SK-N-MC (cell line): ENCODE results near the gene PRKAR2A.

Source experiments
- DNase-seq: peaks from one replicate; pipeline ENCODE4 v3.0.0-alpha.2; 2011; ENCODE audit warnings: low read depth, low spot score
- H3K27ac ChIP-seq: fragments of 200-600 bp; sonication (generic); 2 replicates; pipeline ENCODE4 v1.5.1; 2016; ENCODE audit warnings: mixed run types
- H3K36me3 ChIP-seq: fragments of 200-600 bp; sonication (generic); 2 replicates; pipeline ENCODE4 v1.6.1; 2017; ENCODE audit warnings: antibody characterized with exemption, low read length, mixed read lengths; ENCODE audit not compliant: insufficient read depth
- H3K4me3 ChIP-seq: fragments of 200-600 bp; sonication (generic); 2 replicates; pipeline ENCODE4 v1.5.1; 2016
- H3K9ac ChIP-seq: fragments of 200-600 bp; sonication (generic); 2 replicates; pipeline ENCODE4 v1.8.0; 2017; ENCODE audit warnings: mixed run types, mixed read lengths; ENCODE audit not compliant: insufficient read length
- H3K9me3 ChIP-seq: fragments of 200-600 bp; sonication (generic); 2 replicates; pipeline ENCODE4 v1.6.1; 2017; ENCODE audit warnings: low read depth, mild to moderate bottlenecking, antibody characterized with exemption, low read length, moderate library complexity, mixed read lengths
- EZH2 ChIP-seq: fragments of 200-600 bp; sonication (generic); IDR thresholded peaks from one replicate; pipeline ENCODE4 v1.6.1; 2017; ENCODE audit warnings: antibody characterized with exemption
- FOXP2 ChIP-seq: optimal IDR thresholded peaks from 2 replicates; pipeline ENCODE3; 2011; ENCODE audit warnings: mild to moderate bottlenecking, moderate library complexity; ENCODE audit not compliant: insufficient read depth; ENCODE audit errors: extremely low read length, control extremely low read depth
- POLR2AphosphoS5 ChIP-seq: IDR thresholded peaks from 2 replicates; pipeline ENCODE4 v1.6.1; 2012; ENCODE audit warnings: mild to moderate bottlenecking, low read depth, low read length, borderline replicate concordance

Gene PRKAR2A

GRCh38 chr3:48847504-48848423 lies at the start of gene PRKAR2A:
Gene PRKAR2A (minus strand): TSS chr3:48847874. CDS start chr3:48847596, 278 bp downstream.
- Histone ChIP-seq H3K36me3 (no peaks in the 10 kb centered on the region), H3K4me3 (peak within 1 kb of the TSS; percentile 77), H3K27ac (no peak within 1 kb of the TSS), H3K9ac (peak within 1 kb of the TSS; percentile 64), H3K9me3 (no peaks in the 10 kb centered on the region)
- no peak for DNase-seq
- no peak for TF ChIP-seq FOXP2
- TF ChIP-seq POLR2AphosphoS5 = peak; percentile 64; the same call in 1 of the 2 replicates

DNA sequence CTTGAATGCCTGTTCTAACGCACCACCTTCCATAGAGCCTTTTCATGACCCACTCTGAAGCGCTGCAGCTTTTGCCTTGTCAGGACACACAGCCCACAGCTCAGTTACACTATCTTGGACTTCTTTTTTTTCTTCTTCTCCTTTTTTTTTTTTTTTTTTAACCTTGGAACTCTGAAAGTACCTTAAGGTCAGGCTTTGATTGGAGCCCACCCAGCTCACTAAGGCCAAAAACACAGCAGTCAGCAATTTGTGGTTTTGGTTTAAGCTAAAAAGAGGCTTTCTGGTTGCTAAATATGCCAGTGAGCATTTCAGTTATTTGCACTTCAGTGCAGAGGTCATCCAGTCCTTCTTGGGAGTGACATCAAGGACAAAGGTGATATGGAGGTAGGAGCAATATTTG lies 49.3 kb upstream of the PRKAR2A start:
- H3K9ac ChIP-seq = no peak overlapping the region

DNA sequence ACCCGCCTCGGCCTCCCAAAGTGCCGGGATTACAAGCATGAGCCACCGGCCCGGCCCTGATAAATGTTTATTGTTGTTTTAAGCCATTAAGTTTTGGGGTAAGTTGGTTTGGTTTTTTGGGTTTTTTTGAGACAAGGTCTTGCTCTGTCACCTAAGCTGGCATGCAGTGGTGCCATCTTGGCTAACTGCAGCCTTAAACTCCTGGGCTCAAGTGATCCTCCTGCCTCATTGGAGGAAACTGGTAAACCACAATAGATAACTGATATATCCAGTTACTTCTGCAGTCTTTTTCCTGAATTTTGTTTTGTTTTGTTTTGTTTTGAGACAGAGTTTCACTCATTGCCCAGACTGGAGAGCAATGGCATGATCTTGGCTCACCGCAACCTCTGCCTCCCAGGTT lies 46.8 kb upstream of the PRKAR2A start:
- no peak for DNase-seq
- no peaks in the 10 kb centered on the region for H3K36me3 ChIP-seq
- no peak overlapping the region for H3K4me3 ChIP-seq
- TF ChIP-seq FOXP2 (no peak), EZH2 (no peak), POLR2AphosphoS5 (no peak)
- no peaks in the 10 kb centered on the region for H3K9me3 ChIP-seq
- no peak overlapping the region for H3K9ac ChIP-seq
- no peak overlapping the region for H3K27ac ChIP-seq

More for the DNA sequence above, 49.3 kb upstream of the PRKAR2A start:
- DNase-seq = no peak
- no peaks in the 10 kb centered on the region for H3K36me3 ChIP-seq
- no peaks in the 10 kb centered on the region for H3K9me3 ChIP-seq
- TF ChIP-seq EZH2 (no peak), FOXP2 (no peak), POLR2AphosphoS5 (no peak)
- H3K4me3 ChIP-seq = no peak overlapping the region
- no peak overlapping the region for H3K27ac ChIP-seq

GRCh38 chr3:48891606-48892005 lies 43.9 kb upstream of the PRKAR2A start:
- no peak overlapping the region for H3K27ac ChIP-seq
- H3K9me3 ChIP-seq = no peaks in the 10 kb centered on the region

DNA sequence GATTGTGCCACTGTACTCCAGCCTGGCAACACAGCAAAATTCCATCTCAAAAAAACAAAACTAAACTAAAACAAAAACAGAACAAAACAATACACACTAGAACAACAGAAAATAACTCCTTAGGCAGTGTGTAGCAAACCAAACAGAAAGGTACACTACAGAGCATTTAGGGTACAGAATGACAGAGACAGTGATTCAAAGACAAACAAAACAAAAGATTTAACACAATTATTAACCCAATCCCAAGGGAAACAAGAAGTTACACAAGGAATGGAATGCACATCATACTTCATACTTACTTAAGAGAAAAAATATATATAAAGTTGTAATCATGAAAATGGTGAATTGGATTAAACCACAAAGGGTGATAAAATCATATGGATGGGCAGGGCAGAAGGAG lies 38.1 kb upstream of the PRKAR2A start:
- DNase-seq = no peak
- H3K9me3 ChIP-seq = no peaks in the 10 kb centered on the region
- TF ChIP-seq POLR2AphosphoS5 (no peak), FOXP2 (no peak), EZH2 (no peak)
- no peaks in the 10 kb centered on the region for H3K36me3 ChIP-seq
- no peak overlapping the region for H3K4me3 ChIP-seq
- H3K27ac ChIP-seq = no peak overlapping the region
- no peak overlapping the region for H3K9ac ChIP-seq

More at GRCh38 chr3:48891606-48892005, 43.9 kb upstream of the PRKAR2A start:
- no peak for TF ChIP-seq EZH2
- TF ChIP-seq POLR2AphosphoS5 = no peak
- no peak for TF ChIP-seq FOXP2
- Histone ChIP-seq H3K9ac (no peak overlapping the region), H3K36me3 (no peaks in the 10 kb centered on the region), H3K4me3 (no peak overlapping the region)
- no peak for DNase-seq

DNA sequence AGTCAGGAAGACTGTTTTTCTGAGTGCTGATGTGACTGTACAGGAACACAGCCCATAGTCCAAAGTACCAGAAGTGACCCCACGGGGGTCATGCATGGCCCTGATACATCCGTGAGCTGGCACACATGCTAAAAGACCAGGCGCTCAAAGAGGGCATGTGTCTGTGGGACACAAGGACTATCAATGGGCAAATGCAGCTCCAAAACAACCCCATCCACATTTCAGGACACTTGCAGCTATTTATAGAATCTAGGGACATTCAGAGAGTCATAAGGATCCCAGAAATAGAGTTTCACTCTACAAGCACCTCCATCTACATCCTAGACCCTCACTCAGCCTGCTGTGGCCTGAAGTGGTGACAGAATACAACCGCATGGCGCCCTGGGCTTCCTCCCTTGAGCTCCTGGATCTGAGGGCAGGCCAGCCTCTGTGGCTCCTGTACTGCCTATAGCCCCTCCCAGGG lies 34.0 kb upstream of the PRKAR2A start:
- H3K36me3 ChIP-seq = no peaks in the 10 kb centered on the region
- no peak overlapping the region for H3K4me3 ChIP-seq
- H3K27ac ChIP-seq = no peak overlapping the region
- H3K9ac ChIP-seq = no peak overlapping the region
- no peaks in the 10 kb centered on the region for H3K9me3 ChIP-seq
- TF ChIP-seq EZH2 = no peak
- no peak for TF ChIP-seq FOXP2
- no peak for TF ChIP-seq POLR2AphosphoS5
- DNase-seq = no peak

- H3K9ac ChIP-seq = no peak overlapping the region
- DNase-seq = no peak
- no peak overlapping the region for H3K4me3 ChIP-seq
- no peak overlapping the region for H3K27ac ChIP-seq
- H3K36me3 ChIP-seq = no peaks in the 10 kb centered on the region
- TF ChIP-seq FOXP2 (no peak), EZH2 (no peak), POLR2AphosphoS5 (no peak)
- H3K9me3 ChIP-seq = no peaks in the 10 kb centered on the region
Observed at GRCh38 chr3:48881006-48881405, 33.3 kb upstream of the PRKAR2A start.

- H3K36me3 ChIP-seq = no peaks in the 10 kb centered on the region
- DNase-seq = no peak
- TF ChIP-seq FOXP2 (no peak), POLR2AphosphoS5 (no peak)
Observed at GRCh38 chr3:48879994-48880377, 32.3 kb upstream of the PRKAR2A start.

More at GRCh38 chr3:48879994-48880377, 32.3 kb upstream of the PRKAR2A start:
- Histone ChIP-seq H3K9me3 (no peaks in the 10 kb centered on the region), H3K27ac (no peak overlapping the region), H3K9ac (no peak overlapping the region), H3K4me3 (no peak overlapping the region)
